Panc1 (cell line): ENCODE results near the gene MPRIP.

ENCODE experiments used
- CTCF ChIP-seq: fragments of 450-650 bp; IDR thresholded peaks from 2 replicates; pipeline ENCODE4 v1.5.1; 2017; ENCODE audit warnings: mild to moderate bottlenecking
- POLR2AphosphoS5 ChIP-seq: IDR thresholded peaks from 2 replicates; pipeline ENCODE4 v1.6.1; 2012; ENCODE audit warnings: mild to moderate bottlenecking, low read depth, low read length, moderate library complexity

GRCh38 chr17:17025621-17026020 is 16.6 kb upstream of the MPRIP start:
- TF ChIP-seq POLR2AphosphoS5 (no peak), CTCF (no peak)
